ENCODE results near the gene TERB1. TPM values are rescaled to one million over a fixed set of nuclear protein-coding genes. Genes with fewer than 3 reads are reported as not detected.

TERB1 gene, protein sequence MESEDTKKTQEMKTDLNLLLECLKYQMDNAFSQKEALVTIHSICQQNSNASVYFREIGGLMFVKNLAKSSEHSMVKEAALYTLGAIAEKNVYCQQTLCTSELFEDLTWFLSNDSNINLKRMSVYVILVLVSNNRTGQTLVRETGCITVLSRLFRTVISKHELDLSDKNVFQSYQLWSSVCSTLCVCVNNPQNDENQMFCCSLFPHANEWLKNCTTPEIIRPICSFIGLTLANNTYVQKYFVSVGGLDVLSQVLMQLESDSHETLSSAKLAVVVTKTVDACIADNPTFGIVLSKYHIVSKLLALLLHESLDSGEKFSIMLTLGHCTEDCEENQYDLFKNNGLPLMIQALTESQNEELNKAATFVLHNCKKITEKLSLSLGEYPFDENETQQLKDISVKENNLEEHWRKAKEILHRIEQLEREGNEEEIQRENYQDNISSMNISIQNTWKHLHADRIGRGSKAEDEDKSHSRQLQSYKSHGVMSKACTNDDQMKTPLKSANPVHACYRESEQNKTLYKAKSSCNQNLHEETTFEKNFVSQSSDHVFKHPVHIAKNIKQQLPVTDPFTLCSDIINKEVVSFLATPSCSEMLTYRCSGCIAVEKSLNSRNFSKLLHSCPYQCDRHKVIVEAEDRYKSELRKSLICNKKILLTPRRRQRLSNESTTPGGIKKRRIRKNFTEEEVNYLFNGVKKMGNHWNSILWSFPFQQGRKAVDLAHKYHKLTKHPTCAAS
- total RNA-seq (2022; extraction: Qiagen RNA extraction): 0.06 TPM in 1 of 5 replicates, not detected in the others

GRCh38 chr16:66801320-66802105 is at the start of gene TERB1:
TSS of gene TERB1 (minus strand) at chr16:66801584. CDS start at chr16:66796798, 4,786 bp downstream.

DNA sequence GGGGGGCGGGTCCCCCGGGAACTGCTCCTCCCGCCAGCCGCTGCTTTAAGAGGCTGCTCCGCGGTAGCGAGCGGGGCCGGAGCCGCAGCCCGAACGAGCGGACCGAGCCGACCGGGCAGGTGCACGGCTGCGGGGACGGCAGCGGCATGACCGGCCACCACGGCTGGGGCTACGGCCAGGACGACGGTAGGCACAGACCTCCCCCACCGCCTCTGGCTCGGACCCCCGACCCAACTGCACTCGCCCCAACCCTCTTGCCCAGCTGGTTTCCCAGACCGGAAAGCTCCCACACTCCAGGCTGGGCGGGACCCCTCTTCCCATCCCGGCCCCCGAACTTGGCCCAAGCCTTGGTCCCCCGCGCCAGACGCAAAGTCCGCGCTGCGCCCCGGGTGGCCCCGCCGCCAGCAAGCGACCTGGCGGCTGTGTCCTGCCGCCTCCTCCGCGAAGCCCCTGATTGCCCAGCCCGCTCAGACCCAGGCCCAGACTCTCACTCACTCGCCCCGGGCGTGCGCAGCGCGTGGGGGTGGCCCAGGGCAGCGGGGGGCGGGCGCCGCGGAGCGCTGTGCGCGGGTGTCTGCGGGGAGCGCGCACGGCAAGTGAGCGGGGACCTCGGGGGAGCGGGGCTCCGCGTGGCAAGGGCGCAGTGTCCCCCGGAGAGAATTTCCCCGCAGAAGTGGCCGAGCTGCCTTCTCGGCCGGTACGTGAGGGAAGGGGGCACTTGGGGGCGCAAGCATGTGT is 43.1 kb upstream of the TERB1 start, which contains the start of gene CA7:
CA7 (plus strand) TSS at position 73 of the 738 bp plus-strand sequence; CDS start at position 147, 74 bp downstream.

DNA sequence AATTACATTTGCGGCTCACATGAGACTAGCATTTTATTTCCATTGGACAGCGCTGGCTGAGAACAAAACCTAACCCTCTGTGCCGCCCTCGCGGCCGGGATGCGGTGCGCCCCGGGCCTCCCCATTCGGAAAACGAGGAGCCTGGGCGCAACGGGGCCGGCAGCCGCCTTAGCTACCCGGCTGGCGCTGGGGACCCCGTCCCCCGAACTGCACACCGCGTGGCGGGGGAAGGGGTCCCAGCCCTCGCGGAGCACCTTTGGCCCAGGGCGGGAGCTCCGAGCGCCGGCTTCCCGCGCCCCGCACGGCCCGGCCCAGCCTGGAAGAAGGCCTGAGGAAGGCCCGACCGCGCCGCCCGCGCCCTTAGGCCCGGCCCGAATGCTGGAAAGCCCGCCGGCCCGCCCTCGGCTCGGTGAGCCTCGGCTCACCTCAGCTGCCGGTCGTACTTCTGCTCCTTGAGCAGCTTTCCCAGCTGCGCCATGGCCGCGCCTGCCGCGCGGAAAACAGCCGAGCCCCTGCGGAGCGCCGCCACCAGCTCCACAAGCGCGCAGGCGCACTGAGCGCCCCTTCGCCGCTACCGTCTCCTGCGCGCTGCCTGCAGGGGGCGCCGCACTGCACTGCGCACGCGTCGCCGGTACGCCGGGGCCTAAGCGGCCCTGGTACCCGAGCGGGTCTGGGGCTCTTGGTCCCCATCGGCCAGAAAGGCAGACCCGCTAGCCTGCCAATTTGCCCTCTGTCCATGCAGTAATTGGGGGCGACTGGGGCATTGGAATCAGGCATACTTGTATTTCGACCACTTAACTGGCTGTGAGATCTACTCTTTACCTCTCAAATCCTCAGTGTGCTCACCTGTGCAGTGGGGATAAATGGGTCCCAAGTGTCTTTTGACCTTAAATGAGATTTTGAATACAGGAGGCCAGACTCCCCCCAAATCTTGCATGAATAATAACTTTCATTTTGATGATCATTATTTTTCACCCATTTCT is 29.3 kb upstream of the TERB1 start, which contains the start of gene NAE1:
NAE1 (minus strand) TSS at position 555 of the 983 bp plus-strand sequence; CDS start at position 478, 77 bp downstream.

DNA sequence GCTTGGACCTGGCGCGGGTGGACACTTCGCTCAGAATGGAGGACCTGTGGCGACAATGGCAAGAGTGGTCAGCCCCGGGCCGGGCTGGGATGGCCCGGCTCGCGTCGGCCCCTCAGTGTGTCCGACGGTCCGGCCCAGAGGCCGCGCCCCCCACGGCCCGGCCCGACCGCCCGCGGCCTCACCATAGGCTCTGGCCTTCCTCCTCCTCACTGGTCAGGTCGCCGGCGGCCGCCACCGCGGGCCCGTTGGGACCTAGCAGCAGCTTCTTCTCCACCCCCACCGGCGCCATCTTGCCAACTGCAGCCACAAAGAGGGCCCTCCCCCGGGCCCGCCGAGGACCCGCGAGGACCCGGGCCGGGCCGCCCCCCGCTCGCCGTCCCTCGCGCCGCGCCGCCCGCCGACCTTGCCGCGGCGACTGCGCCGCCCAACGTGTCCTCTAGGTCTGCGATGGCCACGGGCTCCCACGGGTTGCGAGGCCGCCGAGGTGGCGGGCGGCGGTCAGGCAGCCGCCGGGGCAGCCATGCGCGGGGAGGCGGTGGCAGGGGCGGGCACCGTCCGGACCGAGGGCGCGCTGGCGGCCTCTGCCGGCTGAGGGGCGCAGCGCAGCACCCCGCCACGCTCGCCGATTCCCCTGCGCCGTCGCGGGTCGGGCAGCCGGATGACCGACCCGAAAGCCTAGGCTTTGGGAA is 49.9 kb downstream of the TERB1 start, which contains the start of gene DYNC1LI2:
DYNC1LI2 (minus strand) TSS at position 307 of the 689 bp plus-strand sequence; CDS start at position 289, 18 bp downstream.

Other genes starting within 250 kb of the TERB1 start
- gene CKLF, start 249.0 kb downstream of the TERB1 start, total RNA-seq (2022; extraction: Qiagen RNA extraction): 55.4 to 72.7 TPM (median 64.0 TPM) in 5 replicates
- gene CMTM1, start 235.1 kb downstream of the TERB1 start, total RNA-seq (2022; extraction: Qiagen RNA extraction): 0.71 to 1.5 TPM (median 0.96 TPM) in 5 replicates
- not detected in 5 replicates for gene CMTM2, start 222.1 kb downstream of the TERB1 start, total RNA-seq (2022; extraction: Qiagen RNA extraction)
- gene CMTM3, start 196.9 kb downstream of the TERB1 start, total RNA-seq (2022; extraction: Qiagen RNA extraction): 94.0 to 99.9 TPM (median 98.6 TPM) in 5 replicates
- 20.6 to 41.2 TPM (median 34.9 TPM) in 5 replicates for gene CMTM4, start 104.8 kb downstream of the TERB1 start, total RNA-seq (2022; extraction: Qiagen RNA extraction)
- 38.1 to 67.8 TPM (median 49.2 TPM) in 5 replicates for gene DYNC1LI2, start 50.0 kb downstream of the TERB1 start, total RNA-seq (2022; extraction: Qiagen RNA extraction)
- gene NAE1, start 29.4 kb upstream of the TERB1 start, total RNA-seq (2022; extraction: Qiagen RNA extraction): 59.8 to 73.7 TPM (median 69.0 TPM) in 5 replicates
- gene CA7, start 42.8 kb upstream of the TERB1 start, total RNA-seq (2022; extraction: Qiagen RNA extraction): 0.09 TPM in 1 of 5 replicates, not detected in the others
- gene PDP2, start 78.9 kb upstream of the TERB1 start, total RNA-seq (2022; extraction: Qiagen RNA extraction): 4.6 to 8.2 TPM (median 6.3 TPM) in 5 replicates
- gene CDH16, start 117.3 kb upstream of the TERB1 start, total RNA-seq (2022; extraction: Qiagen RNA extraction): 5.9 to 7.4 TPM (median 6.6 TPM) in 5 replicates
- 39.6 to 64.4 TPM (median 54.9 TPM) in 5 replicates for gene RRAD, start 124.0 kb upstream of the TERB1 start, total RNA-seq (2022; extraction: Qiagen RNA extraction)
- 127 to 194 TPM (median 183 TPM) in 5 replicates for gene CIAO2B, start 132.8 kb upstream of the TERB1 start, total RNA-seq (2022; extraction: Qiagen RNA extraction)
- gene CES2, start 133.9 kb upstream of the TERB1 start, total RNA-seq (2022; extraction: Qiagen RNA extraction): 32.6 to 40.2 TPM (median 35.1 TPM) in 5 replicates
- 2.0 to 2.5 TPM (median 2.5 TPM) in 5 replicates for gene CES3, start 159.7 kb upstream of the TERB1 start, total RNA-seq (2022; extraction: Qiagen RNA extraction)
- 3.4 to 4.1 TPM (median 3.7 TPM) in 5 replicates for gene CES4A, start 187.0 kb upstream of the TERB1 start, total RNA-seq (2022; extraction: Qiagen RNA extraction)
- gene CBFB, start 227.6 kb upstream of the TERB1 start, total RNA-seq (2022; extraction: Qiagen RNA extraction): 49.9 to 68.7 TPM (median 52.8 TPM) in 5 replicates